ENCODE data around the gene KRTAP5-1.

Gene KRTAP5-1

GRCh38 chr11:1545432-1545831, 39.7 kb downstream of the KRTAP5-1 start:
- no peaks in the 10 kb centered on the region for H3K9me3 ChIP-seq (ENCODE audit: insufficient read depth, low read depth, low read length)
- H3K4me1 ChIP-seq (ENCODE audit: insufficient read depth, low read length) = no peaks in the 10 kb centered on the region
- no peaks in the 10 kb centered on the region for H3K36me3 ChIP-seq (ENCODE audit: insufficient read depth, low read depth, low read length)
- no peak overlapping the region for H3K4me3 ChIP-seq (ENCODE audit: low read length)
- H3K27me3 ChIP-seq (ENCODE audit: insufficient read depth, low read length) = peaks cover 74% of the 10 kb centered on the region
- H3K9ac ChIP-seq (ENCODE audit: low read depth, low read length) = no peak overlapping the region
- H3K27ac ChIP-seq (ENCODE audit: low read length) = no peak overlapping the region

- Histone ChIP-seq H3K9me3 (ENCODE audit: insufficient read depth, low read depth, low read length) (no peaks in the 10 kb centered on the region), H3K36me3 (ENCODE audit: insufficient read depth, low read depth, low read length) (no peaks in the 10 kb centered on the region), H3K4me1 (ENCODE audit: insufficient read depth, low read length) (no peaks in the 10 kb centered on the region), H3K27ac (ENCODE audit: low read length) (no peak overlapping the region), H3K4me3 (ENCODE audit: low read length) (no peak overlapping the region), H3K9ac (ENCODE audit: low read depth, low read length) (no peak overlapping the region), H3K27me3 (ENCODE audit: insufficient read depth, low read length) (peaks cover 74% of the 10 kb centered on the region)
Measured at GRCh38 chr11:1544536-1544935, 40.5 kb downstream of the KRTAP5-1 start.

GRCh38 chr11:1543606-1544263, 41.3 kb downstream of the KRTAP5-1 start:
- H3K4me1 ChIP-seq (ENCODE audit: insufficient read depth, low read length) = no peaks in the 10 kb centered on the region
- H3K9me3 ChIP-seq (ENCODE audit: insufficient read depth, low read depth, low read length) = no peaks in the 10 kb centered on the region
- no peak overlapping the region for H3K27ac ChIP-seq (ENCODE audit: low read length)
- H3K27me3 ChIP-seq (ENCODE audit: insufficient read depth, low read length) = peaks cover 74% of the 10 kb centered on the region
- H3K9ac ChIP-seq (ENCODE audit: low read depth, low read length) = no peak overlapping the region
- no peak overlapping the region for H3K4me3 ChIP-seq (ENCODE audit: low read length)
- no peaks in the 10 kb centered on the region for H3K36me3 ChIP-seq (ENCODE audit: insufficient read depth, low read depth, low read length)

- Histone ChIP-seq H3K9ac (ENCODE audit: low read depth, low read length) (no peak overlapping the region), H3K36me3 (ENCODE audit: insufficient read depth, low read depth, low read length) (no peaks in the 10 kb centered on the region), H3K4me3 (ENCODE audit: low read length) (no peak overlapping the region), H3K27ac (ENCODE audit: low read length) (no peak overlapping the region), H3K4me1 (ENCODE audit: insufficient read depth, low read length) (no peaks in the 10 kb centered on the region), H3K27me3 (ENCODE audit: insufficient read depth, low read length) (peaks cover 70% of the 10 kb centered on the region), H3K9me3 (ENCODE audit: insufficient read depth, low read depth, low read length) (no peaks in the 10 kb centered on the region)
Measured at GRCh38 chr11:1542267-1542666, 42.8 kb downstream of the KRTAP5-1 start.

GRCh38 chr11:1541474-1542204, 43.4 kb downstream of the KRTAP5-1 start:
- H3K27me3 ChIP-seq (ENCODE audit: insufficient read depth, low read length) = peaks cover 64% of the 10 kb centered on the region
- H3K4me3 ChIP-seq (ENCODE audit: low read length) = no peak overlapping the region
- H3K9me3 ChIP-seq (ENCODE audit: insufficient read depth, low read depth, low read length) = no peaks in the 10 kb centered on the region
- H3K9ac ChIP-seq (ENCODE audit: low read depth, low read length) = no peak overlapping the region
- no peak overlapping the region for H3K27ac ChIP-seq (ENCODE audit: low read length)
- no peaks in the 10 kb centered on the region for H3K4me1 ChIP-seq (ENCODE audit: insufficient read depth, low read length)
- no peaks in the 10 kb centered on the region for H3K36me3 ChIP-seq (ENCODE audit: insufficient read depth, low read depth, low read length)

GRCh38 chr11:1540074-1540473, 45.0 kb downstream of the KRTAP5-1 start:
- no peaks in the 10 kb centered on the region for H3K9me3 ChIP-seq (ENCODE audit: insufficient read depth, low read depth, low read length)
- H3K36me3 ChIP-seq (ENCODE audit: insufficient read depth, low read depth, low read length) = no peaks in the 10 kb centered on the region
- H3K4me1 ChIP-seq (ENCODE audit: insufficient read depth, low read length) = no peaks in the 10 kb centered on the region
- no peak overlapping the region for H3K27ac ChIP-seq (ENCODE audit: low read length)
- H3K27me3 ChIP-seq (ENCODE audit: insufficient read depth, low read length) = peaks cover 48% of the 10 kb centered on the region
- H3K4me3 ChIP-seq (ENCODE audit: low read length) = no peak overlapping the region
- no peak overlapping the region for H3K9ac ChIP-seq (ENCODE audit: low read depth, low read length)

- no peaks in the 10 kb centered on the region for H3K4me1 ChIP-seq (ENCODE audit: insufficient read depth, low read length)
- H3K27me3 ChIP-seq (ENCODE audit: insufficient read depth, low read length) = peaks cover 35% of the 10 kb centered on the region
- H3K36me3 ChIP-seq (ENCODE audit: insufficient read depth, low read depth, low read length) = no peaks in the 10 kb centered on the region
- no peaks in the 10 kb centered on the region for H3K9me3 ChIP-seq (ENCODE audit: insufficient read depth, low read depth, low read length)
- H3K27ac ChIP-seq (ENCODE audit: low read length) = no peak overlapping the region
- H3K4me3 ChIP-seq (ENCODE audit: low read length) = no peak overlapping the region
- no peak overlapping the region for H3K9ac ChIP-seq (ENCODE audit: low read depth, low read length)
Measured at GRCh38 chr11:1538153-1538552, 46.9 kb downstream of the KRTAP5-1 start.

GRCh38 chr11:1536065-1536843, 48.8 kb downstream of the KRTAP5-1 start:
- H3K9me3 ChIP-seq (ENCODE audit: insufficient read depth, low read depth, low read length) = no peaks in the 10 kb centered on the region
- H3K4me3 ChIP-seq (ENCODE audit: low read length) = no peak overlapping the region
- H3K4me1 ChIP-seq (ENCODE audit: insufficient read depth, low read length) = no peaks in the 10 kb centered on the region
- no peaks in the 10 kb centered on the region for H3K36me3 ChIP-seq (ENCODE audit: insufficient read depth, low read depth, low read length)
- no peak overlapping the region for H3K9ac ChIP-seq (ENCODE audit: low read depth, low read length)
- H3K27me3 ChIP-seq (ENCODE audit: insufficient read depth, low read length) = peaks cover 33% of the 10 kb centered on the region
- no peak overlapping the region for H3K27ac ChIP-seq (ENCODE audit: low read length)

- peaks cover 20% of the 10 kb centered on the region for H3K27me3 ChIP-seq (ENCODE audit: insufficient read depth, low read length)
- H3K9me3 ChIP-seq (ENCODE audit: insufficient read depth, low read depth, low read length) = no peaks in the 10 kb centered on the region
- no peak overlapping the region for H3K4me3 ChIP-seq (ENCODE audit: low read length)
- no peaks in the 10 kb centered on the region for H3K4me1 ChIP-seq (ENCODE audit: insufficient read depth, low read length)
- H3K27ac ChIP-seq (ENCODE audit: low read length) = no peak overlapping the region
- H3K9ac ChIP-seq (ENCODE audit: low read depth, low read length) = no peak overlapping the region
- H3K36me3 ChIP-seq (ENCODE audit: insufficient read depth, low read depth, low read length) = no peaks in the 10 kb centered on the region
Measured at GRCh38 chr11:1534682-1535081, 50.4 kb downstream of the KRTAP5-1 start.
